Lower leg skin (tissue), 4 donors: ENCODE results near the gene HENMT1. TPM values are rescaled to one million over a fixed set of nuclear protein-coding genes. Genes with fewer than 3 reads are reported as not detected.
"Not testable (repeated sequence)": the region's sequence is repeated elsewhere in the genome, so short reads cannot be mapped to it uniquely, and the experiment has no call there.

Experiments
- DNase-seq, 2 donors: peaks; one replicate each; pipeline ENCODE4 v3.0.0-alpha.2; 2019; ENCODE audit warnings: low spot score in 2 of 2
- H3K4me3 ChIP-seq: fragments of 200-600 bp; sonication (generic); 2 replicates; pipeline ENCODE4 v1.5.1; 2017; ENCODE audit warnings: mild to moderate bottlenecking, low read depth; ENCODE audit not compliant: poor library complexity, severe bottlenecking
- POLR2A ChIP-seq, 2 donors: fragments of 450-650 bp; IDR thresholded peaks; one replicate each; pipeline ENCODE4 v1.6.1; 2016 to 2017; ENCODE audit warnings: antibody characterized with exemption in 2 of 2, mild to moderate bottlenecking in 1 of 2, moderate library complexity in 1 of 2
- WGBS, 2 donors: methylation state at CpG; one replicate each; pipeline ENCODE4 v1.1.5; 2018; 5-methylcytosine and 5-hydroxymethylcytosine counted together
- intact Hi-C: fragments of 100-400 bp; cut with DNase I; formaldehyde crosslinking; loops from one replicate; pipeline ENCODE4 v1.15.0; 2023; ENCODE audit warnings: low total_unique reads
- total RNA-seq, 4 donors: library from RNA; depleted of rRNA; stranded (reverse); fragments of >200 nt; gene quantifications; one replicate each; pipeline ENCODE4 v1.1.0, GENCODE V29; 2016
- TF ChIP-seq, protein P1 (sequence below), 3 donors: fragments of 450-650 bp; IDR thresholded peaks; one replicate each; pipeline ENCODE4 v1.5.1; 2016; ENCODE audit warnings: antibody characterized with exemption in 3 of 3, mild to moderate bottlenecking in 3 of 3, moderate library complexity in 2 of 3

HENMT1 gene
- total RNA-seq, 4 donors from 2014 or later: 2.0 to 3.9 (median 2.2) TPM

DNA sequence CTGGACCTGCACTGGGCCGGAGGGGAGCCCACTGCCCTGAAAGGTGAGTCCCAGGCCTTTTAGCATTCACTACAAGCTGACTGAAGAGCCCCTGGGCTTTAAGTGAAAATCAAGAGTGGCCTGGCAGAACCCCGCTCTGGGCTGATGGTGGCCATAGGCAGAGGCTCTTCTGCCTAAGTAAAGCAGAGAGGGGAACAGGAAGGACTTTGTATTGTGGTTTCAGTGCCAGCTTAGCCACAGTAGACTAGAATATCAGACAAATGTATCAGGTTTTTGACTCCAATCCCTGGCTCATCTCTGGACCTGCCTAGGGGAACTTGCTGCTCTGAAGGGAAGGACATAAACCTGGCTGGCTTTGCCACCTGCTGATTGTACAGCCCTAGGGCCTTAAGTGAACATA is 10.2 kb upstream of the HENMT1 start:
- no peak for TF ChIP-seq POLR2A (IDR thresholded peaks at IDR 0.05)
- TF ChIP-seq, protein P1, sequence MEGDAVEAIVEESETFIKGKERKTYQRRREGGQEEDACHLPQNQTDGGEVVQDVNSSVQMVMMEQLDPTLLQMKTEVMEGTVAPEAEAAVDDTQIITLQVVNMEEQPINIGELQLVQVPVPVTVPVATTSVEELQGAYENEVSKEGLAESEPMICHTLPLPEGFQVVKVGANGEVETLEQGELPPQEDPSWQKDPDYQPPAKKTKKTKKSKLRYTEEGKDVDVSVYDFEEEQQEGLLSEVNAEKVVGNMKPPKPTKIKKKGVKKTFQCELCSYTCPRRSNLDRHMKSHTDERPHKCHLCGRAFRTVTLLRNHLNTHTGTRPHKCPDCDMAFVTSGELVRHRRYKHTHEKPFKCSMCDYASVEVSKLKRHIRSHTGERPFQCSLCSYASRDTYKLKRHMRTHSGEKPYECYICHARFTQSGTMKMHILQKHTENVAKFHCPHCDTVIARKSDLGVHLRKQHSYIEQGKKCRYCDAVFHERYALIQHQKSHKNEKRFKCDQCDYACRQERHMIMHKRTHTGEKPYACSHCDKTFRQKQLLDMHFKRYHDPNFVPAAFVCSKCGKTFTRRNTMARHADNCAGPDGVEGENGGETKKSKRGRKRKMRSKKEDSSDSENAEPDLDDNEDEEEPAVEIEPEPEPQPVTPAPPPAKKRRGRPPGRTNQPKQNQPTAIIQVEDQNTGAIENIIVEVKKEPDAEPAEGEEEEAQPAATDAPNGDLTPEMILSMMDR (IDR thresholded peaks at IDR 0.05): no peak
- no peak overlapping the region for H3K4me3 ChIP-seq
- DNase-seq: no peak
- intact Hi-C loops: no loop called here
- WGBS, 2 donors: 96 to 97% methylated on average over 2 of the region's 2 CpGs

DNA sequence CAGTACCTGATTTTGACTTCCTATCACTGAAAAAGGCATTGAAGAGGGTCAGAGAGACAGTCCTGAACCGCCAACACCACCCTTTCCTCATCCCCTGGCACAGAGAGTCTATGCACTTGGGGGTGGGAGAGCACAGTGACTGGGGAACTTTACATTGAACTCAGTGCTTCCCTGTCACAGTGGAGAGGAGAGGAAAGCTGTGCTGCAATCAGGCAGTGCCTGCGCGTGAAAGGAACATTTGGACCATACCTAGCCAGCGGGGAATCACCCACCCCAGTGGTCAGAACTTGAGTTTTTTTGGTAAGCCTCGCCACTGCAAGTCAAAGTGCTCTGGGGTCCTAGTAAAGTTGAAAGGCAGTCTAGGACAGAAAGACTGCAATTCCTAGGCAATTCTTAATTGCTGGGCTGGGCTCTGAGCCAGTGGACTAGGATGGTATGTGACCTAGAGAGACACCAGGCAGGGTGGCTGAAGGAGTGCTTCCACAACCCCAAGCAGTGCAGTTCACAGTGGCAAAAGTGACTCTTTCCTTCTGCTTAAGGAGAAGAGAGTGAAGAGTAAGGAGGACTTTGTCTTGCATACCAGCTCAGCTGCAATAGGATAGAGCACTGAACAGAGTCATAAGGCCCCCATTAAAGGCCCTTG is 9.4 kb upstream of the HENMT1 start:
- TF ChIP-seq POLR2A (IDR thresholded peaks at IDR 0.05): no peak
- 91 to 94% methylated on average over 5 of the region's 5 CpGs for WGBS, 2 donors
- intact Hi-C loops: no loop called here
- DNase-seq: no peak
- no peak overlapping the region for H3K4me3 ChIP-seq

DNA sequence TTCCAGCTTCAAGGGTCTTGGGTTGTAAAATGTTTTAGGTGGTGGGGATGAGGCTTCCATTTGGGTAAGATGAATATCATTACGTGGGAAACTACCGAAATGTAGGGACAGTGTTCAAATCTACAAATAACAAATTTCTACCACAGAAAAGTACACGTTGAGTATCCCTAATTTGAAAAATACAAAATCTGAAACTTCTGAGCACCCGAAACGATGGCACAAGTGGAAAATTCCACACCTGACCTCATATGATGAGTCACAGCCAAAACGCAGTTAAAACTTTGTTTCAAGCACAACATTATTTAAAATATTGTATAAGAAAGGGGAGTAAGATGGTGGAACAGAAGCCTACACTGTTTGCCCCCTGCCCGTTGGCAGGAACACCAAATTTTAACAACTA is 8.8 kb upstream of the HENMT1 start:
- TF ChIP-seq, protein P1 (IDR thresholded peaks at IDR 0.05): no peak
- TF ChIP-seq POLR2A (IDR thresholded peaks at IDR 0.05): no peak
- WGBS, 2 donors: 78 to 80% methylated on average over 7 of the region's 7 CpGs
- H3K4me3 ChIP-seq: no peak overlapping the region
- DNase-seq: no peak
- intact Hi-C loops: no loop called here

DNA sequence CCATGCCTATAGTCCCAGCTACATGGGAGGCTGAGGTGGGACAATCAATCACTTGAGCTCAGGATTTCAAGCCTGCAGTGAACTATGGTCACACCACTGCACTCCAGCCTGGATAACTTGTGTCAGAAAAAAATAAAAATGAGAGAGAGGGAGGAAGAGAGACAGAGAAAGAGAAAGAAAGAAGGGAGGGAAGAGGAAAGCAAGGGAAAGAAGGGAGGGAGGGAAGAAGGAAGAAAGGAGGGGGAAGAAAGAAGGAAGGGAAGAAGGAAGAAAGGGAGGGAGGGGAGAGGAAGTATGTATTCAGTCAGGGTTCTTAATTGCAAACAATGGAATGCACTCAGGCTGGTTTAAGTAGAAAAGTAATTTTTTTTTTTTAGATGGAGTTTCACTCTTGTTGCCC is 7.9 kb upstream of the HENMT1 start:
- intact Hi-C loops: no loop called here
- DNase-seq: no peak
- TF ChIP-seq POLR2A (IDR thresholded peaks at IDR 0.05): no peak
- TF ChIP-seq, protein P1 (IDR thresholded peaks at IDR 0.05): no peak
- H3K4me3 ChIP-seq: no peak overlapping the region

DNA sequence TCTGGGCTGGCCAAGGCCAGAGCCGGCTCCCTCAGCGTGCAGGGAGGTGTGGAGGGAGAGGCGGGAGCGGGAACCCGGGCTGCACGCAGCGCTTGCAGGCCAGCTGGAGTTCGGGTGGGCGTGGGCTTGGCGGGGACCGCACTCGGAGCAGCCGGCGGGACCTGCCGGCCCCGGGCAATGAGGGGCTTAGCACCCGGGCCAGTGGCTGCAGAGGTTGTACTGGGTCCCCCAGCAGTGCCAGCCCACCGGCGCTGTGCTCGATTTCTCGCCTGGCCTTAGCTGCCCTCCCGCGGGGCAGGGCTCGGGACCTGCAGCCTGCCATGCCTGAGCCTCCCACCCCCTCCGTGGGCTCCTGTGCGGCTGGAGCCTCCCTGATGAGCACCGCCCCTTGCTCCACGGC is 6.5 kb upstream of the HENMT1 start:
- WGBS, 2 donors: 97 to 98% methylated on average over 10 to 28 of the region's 28 CpGs
- intact Hi-C loops, H3K4me3 ChIP-seq, DNase-seq: not testable (repeated sequence)

DNA sequence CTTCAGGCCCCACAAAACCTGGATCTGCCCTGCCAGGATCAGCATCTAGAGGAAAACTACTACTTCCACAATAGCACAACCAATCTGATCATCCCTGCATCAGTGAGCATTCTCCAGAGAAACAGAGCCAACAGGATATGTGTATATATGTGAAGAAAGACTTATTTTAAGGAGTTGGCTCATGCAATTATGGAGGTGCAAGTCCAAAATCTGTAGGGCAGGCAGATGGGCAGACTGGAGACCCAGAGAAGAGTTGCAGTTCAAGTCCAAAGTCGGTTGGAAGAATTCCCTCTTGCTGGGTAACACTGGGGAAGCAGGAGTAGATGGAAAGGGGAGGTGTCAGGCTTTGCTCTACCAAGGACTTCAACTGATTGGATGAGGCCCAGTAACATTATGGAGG is 4.9 kb upstream of the HENMT1 start:
- 50 to 69% methylated on average over 1 of the region's 1 CpG for WGBS, 2 donors
- H3K4me3 ChIP-seq: no peak overlapping the region
- DNase-seq: no peak
- no peak for TF ChIP-seq POLR2A (IDR thresholded peaks at IDR 0.05)
- TF ChIP-seq, protein P1 (IDR thresholded peaks at IDR 0.05): no peak
- intact Hi-C loops: no loop called here

DNA sequence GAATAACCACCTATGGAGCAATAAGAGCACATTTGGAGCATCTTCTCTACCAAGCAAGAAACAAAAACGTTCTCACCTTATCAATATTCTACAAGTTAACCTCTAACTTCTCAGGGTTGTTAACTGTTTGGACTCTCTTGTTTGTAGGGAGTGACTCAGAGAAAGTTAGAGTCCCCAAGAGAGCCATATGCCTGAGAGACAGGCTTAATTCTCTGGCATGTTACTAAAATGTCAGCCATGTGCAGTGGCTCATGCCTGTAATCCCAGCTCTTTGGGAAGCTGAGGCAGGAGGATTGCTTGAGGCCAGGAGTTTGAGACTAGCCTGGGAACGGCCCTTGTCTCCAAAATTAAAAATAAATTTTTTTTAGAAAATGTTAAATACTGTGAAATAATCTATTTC is 4.2 kb upstream of the HENMT1 start:
- no peak for TF ChIP-seq POLR2A (IDR thresholded peaks at IDR 0.05)
- TF ChIP-seq, protein P1 (IDR thresholded peaks at IDR 0.05): no peak
- 78 to 80% methylated on average over 2 of the region's 2 CpGs for WGBS, 2 donors
- H3K4me3 ChIP-seq: no peak overlapping the region
- intact Hi-C loops: no loop called here
- no peak for DNase-seq
